HG03196 (cell line): ENCODE results near the gene KCNJ16.
"Not testable (repeated sequence)": the region's sequence is repeated elsewhere in the genome, so short reads cannot be mapped to it uniquely, and the experiment has no call there.

ENCODE experiments used
- ATAC-seq: cut with Tn5 transposase; IDR thresholded peaks from one replicate; pipeline ENCODE4 v1.9.1; 2021; ENCODE audit not compliant: unreplicated experiment

The KCNJ16 gene

DNA sequence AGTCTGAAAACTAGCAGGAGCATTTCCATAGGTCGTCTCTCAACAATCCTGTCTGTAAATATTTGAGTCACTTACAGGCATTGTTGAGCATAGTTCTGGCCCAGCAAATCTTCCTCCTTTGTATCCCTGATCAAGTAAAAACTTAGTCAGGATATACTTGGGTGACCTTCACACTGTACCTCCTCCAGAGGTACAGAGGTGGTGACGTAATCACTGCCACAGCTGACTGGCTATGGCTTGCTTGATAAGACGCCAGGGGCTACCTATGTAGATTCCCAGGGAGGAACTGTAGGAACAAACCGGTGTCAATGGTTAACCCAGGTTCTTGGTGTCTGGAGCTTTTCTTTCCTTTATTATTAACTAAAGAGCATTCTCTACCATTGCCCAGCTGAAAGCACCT lies at the start of gene KCNJ16:
Gene KCNJ16 (plus strand): TSS at position 270 of the 400 bp plus-strand sequence. CDS start 56,863 bp downstream, outside the sequence.
- no peak for ATAC-seq

DNA sequence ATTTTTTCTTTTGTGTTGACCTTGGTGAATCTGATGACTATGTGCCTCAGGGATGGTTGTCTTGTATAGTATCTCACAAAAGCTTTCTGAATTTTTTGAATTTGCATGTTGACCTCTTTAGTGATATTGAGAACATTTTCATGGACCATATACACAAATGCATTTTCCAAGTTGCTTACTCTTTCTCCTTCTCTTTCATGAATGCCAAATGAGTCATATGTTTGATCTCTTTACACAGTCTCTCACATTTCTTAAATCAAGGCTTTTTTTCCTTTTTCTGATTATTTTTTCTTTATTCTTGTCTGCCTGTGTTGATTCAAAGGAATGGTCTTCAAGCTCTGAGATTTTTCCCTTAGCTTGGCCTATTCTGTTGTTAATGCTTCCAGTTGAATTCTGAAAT lies 46.6 kb upstream of the KCNJ16 start:
- no peak for ATAC-seq

DNA sequence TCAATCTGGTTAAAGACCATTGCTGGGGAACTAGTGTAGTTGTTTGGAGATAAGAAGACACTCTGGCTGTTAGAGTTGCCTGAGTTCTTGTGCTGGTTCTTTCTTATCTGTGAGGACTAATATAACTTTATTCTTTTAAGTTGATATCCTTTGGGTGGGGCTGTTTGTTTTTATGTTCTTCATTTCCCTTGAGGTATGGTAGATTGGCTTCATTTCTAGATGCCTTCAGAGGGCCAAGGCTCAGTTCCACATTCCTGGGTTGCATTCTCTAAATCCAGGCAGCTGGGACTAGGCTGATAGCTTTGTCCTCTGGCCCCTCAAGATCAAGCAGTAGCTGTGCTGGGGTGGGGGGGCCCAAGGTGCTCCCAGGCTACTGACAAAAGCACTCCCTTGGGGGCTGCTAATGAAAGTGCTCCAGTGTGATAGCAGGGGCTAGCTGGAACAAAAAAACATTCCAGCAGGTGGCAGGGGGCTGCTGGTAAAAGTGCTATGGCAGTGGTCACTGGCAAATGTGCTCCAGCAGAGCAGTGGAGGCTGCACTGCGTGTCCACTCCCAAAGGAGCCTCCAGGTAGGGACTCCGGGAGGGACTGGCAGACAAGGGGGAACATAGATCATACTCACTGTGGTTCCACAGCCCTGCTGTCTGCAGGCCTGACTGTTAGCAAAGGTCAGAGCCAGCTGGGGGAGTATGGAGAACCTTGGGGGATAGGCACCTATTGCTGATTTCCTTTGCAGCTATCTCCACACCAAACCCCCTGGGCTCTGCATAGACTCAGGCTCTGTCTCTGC lies 45.9 kb upstream of the KCNJ16 start:
- ATAC-seq, result no peak

DNA sequence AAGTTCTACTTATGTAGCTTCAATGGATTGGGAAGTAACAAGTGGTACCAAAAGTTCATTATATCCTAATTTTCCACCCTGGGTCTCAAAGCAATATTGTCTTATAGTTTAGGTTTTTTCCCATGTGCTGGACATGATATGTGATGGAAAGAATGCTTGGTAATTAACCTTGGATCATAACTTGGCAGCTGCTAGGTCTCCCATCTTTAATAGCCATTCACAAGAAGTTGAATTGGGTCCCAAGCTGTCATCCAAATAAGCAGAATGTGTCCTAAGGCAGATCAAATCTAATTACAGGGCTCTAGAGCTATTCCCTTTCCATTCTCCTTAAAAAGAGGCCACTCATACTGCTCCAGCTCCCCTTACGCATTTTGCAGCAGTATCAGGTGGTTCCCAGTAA lies 44.7 kb upstream of the KCNJ16 start:
- ATAC-seq, result no peak

DNA sequence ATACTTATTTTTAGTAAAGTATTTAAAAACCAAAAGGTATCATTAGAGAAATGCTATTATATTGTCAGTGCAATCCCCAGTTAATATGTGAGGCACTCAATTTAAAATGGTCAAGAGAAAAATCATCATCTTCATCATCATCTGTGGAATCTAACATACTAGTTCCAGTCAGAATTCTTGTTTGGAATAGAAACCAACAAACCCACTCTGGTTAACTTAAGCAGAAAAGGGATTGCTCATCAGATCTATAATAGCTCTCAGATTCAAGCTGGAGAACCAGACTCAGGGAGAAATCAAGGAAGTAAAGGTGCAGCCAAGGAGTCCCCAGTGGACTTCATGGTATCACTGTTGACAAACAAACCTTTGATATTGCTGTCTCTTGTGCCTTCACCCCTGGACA lies 43.7 kb upstream of the KCNJ16 start:
- ATAC-seq, result no peak

DNA sequence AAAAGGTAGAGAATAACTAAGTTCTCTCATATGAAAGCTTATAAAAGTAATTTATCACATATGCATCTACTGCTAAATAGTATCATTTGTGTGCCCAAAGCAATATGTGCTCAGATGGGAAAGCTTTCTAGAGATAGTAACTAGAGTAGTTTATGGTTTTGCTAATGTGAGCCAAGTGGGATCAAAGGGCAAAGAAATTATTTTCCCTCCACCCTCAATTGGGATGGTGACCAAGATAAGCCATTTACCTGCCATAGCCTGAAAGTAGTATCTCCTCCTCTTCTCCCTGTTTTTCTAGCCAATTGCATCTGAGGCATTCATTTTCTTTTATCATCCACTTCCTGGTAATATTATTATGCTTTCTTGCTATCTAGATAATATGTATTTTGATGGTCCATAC lies 41.9 kb upstream of the KCNJ16 start:
- ATAC-seq, result no peak

DNA sequence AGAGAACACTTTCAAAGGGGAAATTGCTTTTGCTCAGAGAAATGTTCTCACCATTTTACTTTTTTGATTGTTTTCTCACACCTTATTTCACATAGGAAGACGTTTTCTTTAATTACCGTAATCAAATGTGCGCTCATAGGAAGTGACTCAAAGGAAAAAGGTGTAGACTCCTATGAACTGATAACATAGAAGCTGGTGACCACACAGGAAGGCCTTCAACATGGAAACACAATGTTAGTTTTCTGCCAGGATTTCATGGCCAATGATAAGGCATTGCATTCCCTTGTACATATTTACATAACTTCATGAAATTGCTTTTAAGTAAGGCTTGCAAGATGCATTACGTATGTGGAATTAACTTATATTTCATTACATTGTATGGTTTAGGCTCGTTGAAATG lies 40.9 kb upstream of the KCNJ16 start:
- no peak for ATAC-seq

DNA sequence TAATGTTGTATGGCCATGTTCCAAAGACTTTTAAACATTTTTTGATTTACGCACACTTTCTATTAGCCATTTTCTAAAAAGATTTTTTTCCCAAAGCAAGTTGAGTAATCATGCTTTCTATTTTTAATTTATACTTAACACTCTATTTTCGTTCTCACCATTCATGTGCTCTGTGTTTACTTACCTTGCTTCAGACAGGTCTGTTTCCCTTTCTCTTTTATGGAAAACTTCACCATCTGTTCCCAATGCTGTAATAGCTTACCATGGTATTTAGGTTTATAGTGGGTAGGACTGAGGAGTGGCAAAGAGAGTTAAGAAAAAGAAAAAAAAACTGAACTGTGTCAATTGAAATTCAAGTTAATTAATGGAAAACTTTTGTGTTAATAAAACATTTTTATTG lies 37.5 kb upstream of the KCNJ16 start:
- ATAC-seq, result no peak

DNA sequence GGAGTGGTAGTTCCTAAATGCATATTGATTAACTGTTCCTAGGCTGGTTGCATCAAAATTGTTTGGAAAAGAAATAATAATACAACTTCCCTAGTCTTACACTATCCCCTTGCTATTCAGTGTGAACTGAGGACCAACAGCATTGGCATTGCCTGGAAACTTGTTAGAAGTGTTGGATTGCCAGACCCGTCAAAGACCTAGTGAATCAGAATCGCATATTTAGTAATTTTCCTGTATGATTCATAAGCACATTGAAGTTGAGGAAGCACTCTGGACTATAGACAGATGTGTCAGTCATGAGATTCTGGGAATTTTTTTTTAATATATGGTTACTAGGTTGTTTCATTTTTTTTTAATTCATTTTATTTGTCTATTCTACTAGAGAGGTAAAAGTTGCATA lies 34.7 kb upstream of the KCNJ16 start:
- no peak for ATAC-seq

DNA sequence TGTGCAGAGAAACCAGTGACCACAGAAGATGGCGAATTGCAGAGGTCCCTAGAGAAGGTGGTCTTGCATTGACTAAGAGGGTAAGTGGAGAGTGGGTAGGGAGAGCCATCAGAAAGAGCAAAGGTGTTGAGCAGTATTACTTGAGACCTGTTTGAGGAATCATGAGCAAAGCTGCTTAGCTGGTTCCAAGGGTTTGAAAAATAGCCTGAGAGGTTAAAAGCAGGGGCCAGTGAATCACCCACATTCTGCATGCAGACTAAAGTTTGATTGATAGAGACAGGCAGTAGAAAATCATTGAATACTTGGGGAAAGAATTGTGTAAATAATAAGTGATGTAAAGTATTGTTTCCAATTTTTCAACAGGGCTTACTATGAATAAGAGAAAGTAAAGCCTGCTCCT lies 34.0 kb upstream of the KCNJ16 start:
- no peak for ATAC-seq

DNA sequence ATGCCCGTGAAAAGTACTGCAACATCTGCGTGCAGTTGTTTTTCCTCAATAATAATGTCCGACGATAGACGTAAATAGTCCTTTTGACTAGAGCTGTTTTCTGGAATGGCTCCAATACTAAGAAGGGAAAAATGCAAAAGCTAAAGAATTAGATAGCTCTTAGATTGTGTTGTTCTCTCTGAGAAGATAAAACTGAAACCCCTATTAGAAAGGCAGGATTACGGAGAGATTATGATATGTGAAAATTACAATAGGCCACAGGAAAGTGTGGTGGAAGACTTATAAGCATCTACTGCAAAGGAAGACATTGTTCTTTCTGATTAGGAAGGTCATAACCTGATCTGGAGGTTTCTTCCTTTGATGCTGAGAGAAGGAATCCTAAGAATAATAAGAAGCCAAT lies 33.5 kb upstream of the KCNJ16 start:
- ATAC-seq, result no peak

DNA sequence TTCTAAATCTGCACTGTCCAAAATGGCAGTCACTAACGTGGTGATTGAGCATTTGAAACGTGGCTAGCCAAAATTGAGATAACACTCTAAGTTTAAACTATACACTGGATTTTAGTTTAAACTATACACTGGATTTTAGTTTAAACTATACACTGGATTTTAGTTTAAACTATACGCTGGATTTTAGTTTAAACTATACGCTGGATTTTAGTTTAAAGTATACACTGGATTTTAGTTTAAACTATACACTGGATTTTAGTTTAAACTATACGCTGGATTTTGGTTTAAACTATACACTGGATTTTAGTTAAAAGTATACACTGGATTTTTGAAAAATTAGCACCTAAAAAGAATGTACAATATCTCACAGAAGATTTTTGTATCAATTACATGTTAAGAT lies 29.2 kb upstream of the KCNJ16 start:
- not testable (repeated sequence) for ATAC-seq

DNA sequence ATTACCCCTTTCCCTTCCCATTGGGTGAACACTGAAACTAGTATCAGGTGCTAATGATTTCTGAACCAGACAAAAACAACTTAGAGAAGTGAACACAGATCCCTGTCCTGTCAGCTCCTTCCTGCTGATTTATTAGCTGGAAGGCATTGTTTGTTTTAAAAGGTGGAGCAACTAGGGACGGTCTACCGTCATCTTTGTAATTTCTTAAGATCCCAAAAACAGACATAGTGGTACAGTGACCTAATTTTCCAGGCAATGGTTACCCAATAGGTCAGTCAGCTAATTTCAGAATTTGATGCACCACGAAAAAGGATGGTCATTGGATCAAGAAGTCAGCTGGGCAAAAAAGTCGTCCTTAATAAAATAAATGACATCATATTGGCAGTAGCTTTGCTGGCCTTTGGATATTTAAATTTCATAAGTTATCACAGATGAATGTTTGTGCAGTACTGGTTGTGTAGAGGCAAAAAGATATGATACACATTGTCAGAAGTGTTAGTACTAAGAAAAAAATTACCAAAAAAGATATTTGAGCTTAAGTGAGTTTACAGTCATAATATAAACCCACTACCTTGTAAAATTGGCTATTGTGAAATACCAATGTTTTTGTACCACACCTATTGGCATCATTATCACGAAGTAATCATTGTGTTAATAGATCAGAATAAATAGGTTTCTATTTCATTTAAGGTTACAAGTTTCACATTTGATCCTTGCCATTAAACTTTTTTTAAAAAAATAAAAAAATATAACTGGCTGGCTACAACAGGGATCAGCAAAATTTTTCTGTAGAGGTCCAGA lies 27.2 kb upstream of the KCNJ16 start:
- no peak for ATAC-seq

DNA sequence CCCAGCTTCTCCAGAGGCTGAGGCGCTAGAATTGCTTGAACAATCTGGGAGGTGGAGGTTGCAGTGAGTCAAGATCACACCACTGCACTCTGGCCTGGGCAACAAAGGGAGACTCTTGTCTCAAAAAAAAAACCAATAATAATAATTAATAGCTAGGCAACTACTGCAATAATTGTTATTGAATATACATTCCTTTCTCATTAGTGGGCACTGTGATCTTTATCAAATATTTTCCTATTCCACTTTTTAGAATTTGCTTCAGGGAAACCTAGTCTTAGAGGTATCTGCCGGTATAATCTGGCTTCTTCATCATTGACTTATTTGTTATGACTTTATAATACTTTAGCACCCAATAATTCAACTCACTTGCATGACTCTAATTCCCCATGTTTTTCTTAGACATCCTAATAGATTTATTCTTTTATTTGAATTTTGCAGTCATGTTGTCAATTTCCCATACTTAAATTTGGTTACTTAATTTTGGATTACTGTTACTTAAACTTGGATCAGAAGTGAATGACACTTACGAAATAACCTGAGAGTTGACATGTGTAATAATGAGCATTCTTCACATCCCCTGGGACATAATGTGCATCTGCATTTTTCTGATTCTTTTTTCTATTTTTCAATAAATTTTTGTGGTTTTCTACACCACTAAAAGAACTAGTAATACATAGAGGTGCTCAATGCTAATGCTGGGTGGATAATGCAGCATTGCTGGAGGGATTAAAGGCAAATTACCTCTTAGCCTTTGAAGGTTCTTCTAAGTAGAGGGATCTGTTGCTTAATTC lies 25.0 kb upstream of the KCNJ16 start:
- ATAC-seq, result no peak

DNA sequence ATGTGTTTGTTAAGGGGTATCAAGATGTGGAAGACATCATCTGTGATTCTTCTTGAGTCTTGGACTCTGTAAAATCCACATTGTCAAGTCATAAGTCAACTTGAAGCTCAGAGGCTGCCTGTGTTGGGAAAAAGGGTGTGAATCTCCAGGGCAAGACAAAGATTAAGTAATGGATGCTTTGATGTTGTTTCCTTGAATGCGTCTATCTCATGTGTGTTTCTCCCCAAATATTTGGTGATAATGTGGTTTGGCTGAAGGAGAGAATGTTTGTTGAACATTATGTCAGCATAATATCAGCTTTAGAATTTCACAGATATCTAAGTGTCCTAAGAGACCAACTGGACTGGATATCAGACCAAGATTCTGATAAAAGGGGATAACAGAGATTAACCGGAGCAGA lies 24.1 kb upstream of the KCNJ16 start:
- no peak for ATAC-seq

DNA sequence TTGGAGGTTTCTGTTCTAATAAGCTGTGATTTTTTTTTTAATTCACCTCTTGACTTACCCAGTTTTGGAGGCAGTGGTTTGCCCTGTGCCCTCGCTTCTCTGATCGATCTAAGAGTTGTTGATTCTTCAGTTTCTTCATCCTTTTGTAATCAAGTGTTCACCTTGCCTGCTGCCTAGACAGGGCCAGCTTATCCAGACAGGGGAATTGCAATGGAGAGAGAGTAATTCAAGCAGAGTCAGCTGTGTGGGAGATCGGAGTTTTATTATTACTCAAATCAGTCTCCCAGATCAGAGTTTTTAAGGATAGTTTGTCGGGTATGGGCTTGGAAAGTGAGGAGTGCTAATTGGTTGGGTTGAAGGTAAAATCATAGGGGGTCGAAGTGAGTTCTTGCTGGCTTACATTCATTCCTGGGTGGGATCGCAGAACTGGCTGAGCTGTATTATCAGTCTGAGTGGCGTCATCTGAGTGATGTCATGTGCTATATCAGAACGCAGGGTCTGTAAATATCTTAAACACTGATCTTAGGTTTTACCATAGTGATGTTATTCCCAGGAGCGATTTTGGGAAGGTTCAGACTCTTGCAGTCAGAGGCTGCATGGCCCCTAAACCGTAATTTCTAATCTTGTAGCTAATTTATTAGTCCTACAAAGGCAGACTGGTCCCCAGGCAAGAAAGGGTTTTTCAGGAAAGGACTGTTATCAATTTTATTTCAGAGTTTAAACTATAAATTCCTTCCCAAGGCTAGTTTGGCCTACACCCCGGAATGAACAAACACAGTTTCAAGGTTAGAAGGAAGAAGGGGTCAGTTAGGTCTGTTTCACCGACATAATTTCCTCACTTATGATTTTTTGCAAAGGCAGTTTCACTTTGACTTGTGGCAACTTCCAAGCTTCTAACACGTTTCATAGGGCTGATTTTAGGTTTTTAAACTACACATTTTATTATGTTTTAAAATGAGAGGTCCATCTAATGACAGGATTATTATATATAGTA lies 21.5 kb upstream of the KCNJ16 start:
- ATAC-seq, result no peak

DNA sequence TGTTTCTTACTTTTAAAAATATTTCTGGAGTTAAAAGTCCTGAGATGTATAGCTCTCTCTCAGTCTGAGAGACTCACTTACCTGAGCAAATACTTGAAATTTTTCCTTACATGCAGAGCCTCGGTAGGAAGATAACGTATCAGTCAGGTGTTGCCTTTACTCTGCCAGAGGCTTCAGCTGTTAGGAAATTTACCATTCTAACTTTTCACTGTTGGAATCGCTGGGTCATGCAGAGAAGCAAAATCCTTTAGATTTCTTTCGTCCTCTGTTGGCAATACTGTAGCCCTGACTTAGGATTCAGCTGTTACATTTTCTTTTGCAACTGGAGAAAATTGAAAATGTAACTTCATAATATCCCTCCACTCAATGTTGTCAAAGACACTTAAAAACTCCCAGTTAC lies 20.0 kb upstream of the KCNJ16 start:
- ATAC-seq, result no peak

DNA sequence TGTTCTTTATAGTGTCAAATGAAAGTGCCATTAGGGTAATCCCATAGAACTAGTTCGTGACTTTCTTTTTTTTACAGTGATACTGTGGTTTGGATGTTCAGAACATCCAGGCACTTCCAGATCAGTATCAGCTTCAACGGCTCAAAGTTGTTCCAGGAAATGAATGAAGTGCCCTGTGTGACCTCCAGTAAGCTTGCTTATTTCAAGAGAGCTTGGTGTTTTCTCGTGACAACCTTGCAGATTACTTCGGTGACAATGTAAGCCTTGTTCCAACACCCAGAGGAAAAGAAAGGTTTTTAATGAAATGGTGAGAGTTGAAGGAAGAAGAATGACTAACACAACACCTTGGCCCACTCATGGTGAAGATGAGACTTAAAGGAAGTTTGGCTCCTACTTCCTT lies 16.0 kb upstream of the KCNJ16 start:
- ATAC-seq, result no peak

DNA sequence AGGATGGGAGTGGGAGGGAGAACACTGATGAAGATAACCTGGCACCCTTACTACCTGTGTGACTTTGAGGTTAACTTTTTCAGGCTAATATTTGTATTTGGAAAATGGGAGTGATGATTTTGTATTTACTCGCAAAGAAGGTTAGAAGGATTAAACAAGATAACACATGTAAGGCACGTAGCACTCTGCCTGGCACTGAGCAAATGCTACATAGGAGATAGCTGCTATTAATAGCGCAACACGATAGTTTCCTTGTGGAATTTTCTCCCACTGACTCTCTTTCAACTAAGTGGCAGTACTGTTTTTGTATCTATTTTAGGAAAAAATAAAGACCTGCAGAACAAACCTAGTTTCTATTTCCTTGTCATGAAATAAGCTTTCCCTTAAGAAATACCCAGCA lies 15.4 kb upstream of the KCNJ16 start:
- ATAC-seq, result no peak

DNA sequence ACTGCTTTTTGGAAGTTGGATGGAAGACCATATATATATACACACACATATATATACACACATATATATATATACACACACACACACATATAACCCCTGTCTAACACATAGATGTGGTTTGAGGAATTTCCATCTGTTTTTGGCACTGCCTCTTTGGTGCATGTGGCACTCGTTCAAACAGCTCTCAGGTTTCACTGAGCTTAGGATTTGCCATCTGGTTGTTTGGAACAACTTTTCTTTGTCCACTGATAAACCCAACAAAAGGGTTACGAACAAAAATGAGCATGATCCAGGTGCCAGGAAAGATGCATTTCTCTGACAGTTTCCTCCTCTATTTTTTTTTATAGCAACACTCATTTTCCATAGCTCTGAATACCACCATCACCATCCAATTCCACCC lies 14.6 kb upstream of the KCNJ16 start:
- ATAC-seq, result no peak
